Osteoblast (primary cell): ENCODE measurements around the gene ZNF618. TPM values are rescaled to one million over a fixed set of nuclear protein-coding genes. Genes with fewer than 3 reads are reported as not detected.

Source experiments
- DNase-seq: peaks from one replicate; pipeline ENCODE4 v3.0.0; 2011; ENCODE audit warnings: low spot score, mixed read lengths; ENCODE audit not compliant: insufficient read length; ENCODE audit errors: missing footprints
- H2AFZ ChIP-seq: 2 replicates; pipeline ENCODE4 v1.6.0; 2011; ENCODE audit warnings: mild to moderate bottlenecking, low read length
- H3K27ac ChIP-seq: 2 replicates; pipeline ENCODE4 v1.5.1; 2011; ENCODE audit warnings: mild to moderate bottlenecking, low read depth, low read length, moderate library complexity
- H3K27me3 ChIP-seq: 2 replicates; pipeline ENCODE4 v1.6.0; 2012; ENCODE audit warnings: mild to moderate bottlenecking, control low read depth, inconsistent platforms, low read length, moderate library complexity; ENCODE audit not compliant: insufficient read depth
- H3K36me3 ChIP-seq: 2 replicates; pipeline ENCODE4 v1.5.1; 2011; ENCODE audit warnings: mild to moderate bottlenecking, low read length, control low read depth, moderate library complexity; ENCODE audit not compliant: insufficient read depth
- H3K4me1 ChIP-seq: 2 replicates; pipeline ENCODE4 v1.5.1; 2011; ENCODE audit warnings: mild to moderate bottlenecking, low read length, control low read depth, moderate library complexity; ENCODE audit not compliant: insufficient read depth
- H3K4me2 ChIP-seq: 2 replicates; pipeline ENCODE4 v1.6.0; 2011; ENCODE audit warnings: mild to moderate bottlenecking, low read length; ENCODE audit not compliant: insufficient read depth
- H3K4me3 ChIP-seq: fragments of 200-600 bp; sonication (generic); 3 replicates; pipeline ENCODE4 v1.5.1; 2012; ENCODE audit warnings: mild to moderate bottlenecking, low read length, inconsistent platforms; ENCODE audit not compliant: insufficient read depth
- H3K79me2 ChIP-seq: 2 replicates; pipeline ENCODE4 v1.6.0; 2012; ENCODE audit warnings: mild to moderate bottlenecking, low read length, control low read depth, inconsistent platforms; ENCODE audit not compliant: insufficient read depth
- H3K9me3 ChIP-seq: 2 replicates; pipeline ENCODE4 v1.5.1; 2011; ENCODE audit warnings: low read depth, low read length, control low read depth
- H4K20me1 ChIP-seq: 2 replicates; pipeline ENCODE4 v1.6.0; 2012; ENCODE audit warnings: mild to moderate bottlenecking, low read length, control low read depth; ENCODE audit not compliant: insufficient read depth
- total RNA-seq: library from RNA; depleted of rRNA; stranded (reverse); fragments of >200 nt; gene quantifications from 2 replicates; pipeline ENCODE4 v1.2.3, GENCODE V29; 2012
- TF ChIP-seq, protein P1 (sequence below): IDR thresholded peaks from 2 replicates; pipeline ENCODE4 v1.5.1; 2011; ENCODE audit warnings: mild to moderate bottlenecking, low read depth, low read length, moderate library complexity; ENCODE audit errors: extremely low read depth

Gene ZNF618
- total RNA-seq, 1 donor, result 10.1 TPM

DNA sequence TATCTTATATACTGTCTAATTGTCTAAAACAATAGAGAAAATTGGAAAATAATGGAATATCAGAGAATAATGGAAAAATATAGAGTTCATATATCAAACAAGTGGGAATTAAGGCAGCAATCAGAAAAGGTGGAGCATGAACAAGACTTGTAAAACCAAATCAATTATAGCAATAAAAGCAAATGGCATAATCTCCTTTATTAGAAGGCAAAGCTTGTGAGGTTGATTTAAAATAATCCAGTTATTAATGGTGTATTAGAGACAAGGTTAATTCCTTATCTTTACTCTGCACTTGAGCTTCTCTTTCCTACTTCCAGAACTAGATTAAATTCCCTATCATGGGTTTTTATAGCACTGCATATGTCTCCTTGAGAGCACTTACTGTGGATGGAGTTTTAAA is 137.9 kb downstream of the ZNF618 start:
- Histone ChIP-seq H3K9me3 (no peaks in the 10 kb centered on the region), H3K4me3 (no peak overlapping the region), H4K20me1 (no peaks in the 10 kb centered on the region), H3K4me2 (no peak overlapping the region), H3K79me2 (no peaks in the 10 kb centered on the region), H3K27me3 (no peaks in the 10 kb centered on the region), H3K36me3 (peaks cover 29% of the 10 kb centered on the region), H3K4me1 (no peaks in the 10 kb centered on the region), H2AFZ (no peak overlapping the region), H3K27ac (no peak overlapping the region)
- TF ChIP-seq, protein P1, sequence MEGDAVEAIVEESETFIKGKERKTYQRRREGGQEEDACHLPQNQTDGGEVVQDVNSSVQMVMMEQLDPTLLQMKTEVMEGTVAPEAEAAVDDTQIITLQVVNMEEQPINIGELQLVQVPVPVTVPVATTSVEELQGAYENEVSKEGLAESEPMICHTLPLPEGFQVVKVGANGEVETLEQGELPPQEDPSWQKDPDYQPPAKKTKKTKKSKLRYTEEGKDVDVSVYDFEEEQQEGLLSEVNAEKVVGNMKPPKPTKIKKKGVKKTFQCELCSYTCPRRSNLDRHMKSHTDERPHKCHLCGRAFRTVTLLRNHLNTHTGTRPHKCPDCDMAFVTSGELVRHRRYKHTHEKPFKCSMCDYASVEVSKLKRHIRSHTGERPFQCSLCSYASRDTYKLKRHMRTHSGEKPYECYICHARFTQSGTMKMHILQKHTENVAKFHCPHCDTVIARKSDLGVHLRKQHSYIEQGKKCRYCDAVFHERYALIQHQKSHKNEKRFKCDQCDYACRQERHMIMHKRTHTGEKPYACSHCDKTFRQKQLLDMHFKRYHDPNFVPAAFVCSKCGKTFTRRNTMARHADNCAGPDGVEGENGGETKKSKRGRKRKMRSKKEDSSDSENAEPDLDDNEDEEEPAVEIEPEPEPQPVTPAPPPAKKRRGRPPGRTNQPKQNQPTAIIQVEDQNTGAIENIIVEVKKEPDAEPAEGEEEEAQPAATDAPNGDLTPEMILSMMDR, result no peak
- peak; percentile 42 for DNase-seq

DNA sequence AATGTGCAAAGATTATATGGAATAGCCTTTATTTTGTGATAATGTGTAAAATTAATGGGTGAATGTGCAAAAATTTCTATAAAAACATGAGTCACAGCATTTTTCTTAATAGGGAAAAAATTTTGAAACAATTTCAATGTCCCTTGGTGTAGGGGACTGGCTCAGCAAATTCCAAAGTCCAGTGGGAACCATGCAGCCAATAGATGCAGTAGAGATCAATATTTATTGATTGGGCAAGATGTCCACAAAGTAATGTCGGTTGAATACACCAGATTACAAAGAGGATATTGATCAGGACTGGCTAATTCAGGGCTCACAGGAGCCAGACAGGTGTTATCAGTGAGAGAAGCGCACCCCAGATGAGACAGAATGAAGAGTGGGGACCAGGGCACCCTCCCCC is 139.5 kb downstream of the ZNF618 start:
- Histone ChIP-seq H3K27ac (no peak overlapping the region), H2AFZ (no peak overlapping the region)
- DNase-seq, result no peak

DNA sequence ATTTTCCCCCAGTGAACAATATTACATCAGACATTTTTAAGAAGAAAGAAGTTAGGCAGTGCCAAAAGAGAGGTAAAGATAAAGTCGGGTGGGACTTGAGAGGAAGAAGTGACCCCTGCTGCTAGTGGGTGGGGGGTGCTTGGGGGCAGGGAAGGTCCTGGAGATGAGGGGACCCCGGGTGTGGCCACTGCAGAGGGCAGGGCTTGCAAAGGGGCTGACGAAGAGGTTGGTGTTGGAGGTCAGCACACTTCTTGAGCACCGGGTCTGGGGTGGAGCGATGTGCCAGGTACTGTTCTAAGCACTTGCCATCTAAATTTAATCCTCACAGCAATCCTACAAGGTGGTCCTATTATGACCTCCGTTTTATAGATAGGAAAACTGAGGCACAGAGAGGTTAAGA is 140.0 kb downstream of the ZNF618 start:
- no peak for DNase-seq
- H2AFZ ChIP-seq, result no peak overlapping the region
- H3K4me2 ChIP-seq, result no peak overlapping the region
- TF ChIP-seq, protein P1, result no peak
- H3K36me3 ChIP-seq, result peaks cover 16% of the 10 kb centered on the region
- no peaks in the 10 kb centered on the region for H3K79me2 ChIP-seq
- no peak overlapping the region for H3K4me3 ChIP-seq
- H3K27me3 ChIP-seq, result no peaks in the 10 kb centered on the region
- H3K27ac ChIP-seq, result no peak overlapping the region
- no peaks in the 10 kb centered on the region for H3K9me3 ChIP-seq
- no peaks in the 10 kb centered on the region for H3K4me1 ChIP-seq
- H4K20me1 ChIP-seq, result no peaks in the 10 kb centered on the region

More for the DNA sequence above, 139.5 kb downstream of the ZNF618 start:
- Histone ChIP-seq H3K36me3 (peaks cover 21% of the 10 kb centered on the region), H3K27me3 (no peaks in the 10 kb centered on the region), H3K4me3 (no peak overlapping the region), H3K4me1 (no peaks in the 10 kb centered on the region), H3K4me2 (no peak overlapping the region), H3K79me2 (no peaks in the 10 kb centered on the region), H4K20me1 (no peaks in the 10 kb centered on the region), H3K9me3 (no peaks in the 10 kb centered on the region)
- TF ChIP-seq, protein P1, result no peak

DNA sequence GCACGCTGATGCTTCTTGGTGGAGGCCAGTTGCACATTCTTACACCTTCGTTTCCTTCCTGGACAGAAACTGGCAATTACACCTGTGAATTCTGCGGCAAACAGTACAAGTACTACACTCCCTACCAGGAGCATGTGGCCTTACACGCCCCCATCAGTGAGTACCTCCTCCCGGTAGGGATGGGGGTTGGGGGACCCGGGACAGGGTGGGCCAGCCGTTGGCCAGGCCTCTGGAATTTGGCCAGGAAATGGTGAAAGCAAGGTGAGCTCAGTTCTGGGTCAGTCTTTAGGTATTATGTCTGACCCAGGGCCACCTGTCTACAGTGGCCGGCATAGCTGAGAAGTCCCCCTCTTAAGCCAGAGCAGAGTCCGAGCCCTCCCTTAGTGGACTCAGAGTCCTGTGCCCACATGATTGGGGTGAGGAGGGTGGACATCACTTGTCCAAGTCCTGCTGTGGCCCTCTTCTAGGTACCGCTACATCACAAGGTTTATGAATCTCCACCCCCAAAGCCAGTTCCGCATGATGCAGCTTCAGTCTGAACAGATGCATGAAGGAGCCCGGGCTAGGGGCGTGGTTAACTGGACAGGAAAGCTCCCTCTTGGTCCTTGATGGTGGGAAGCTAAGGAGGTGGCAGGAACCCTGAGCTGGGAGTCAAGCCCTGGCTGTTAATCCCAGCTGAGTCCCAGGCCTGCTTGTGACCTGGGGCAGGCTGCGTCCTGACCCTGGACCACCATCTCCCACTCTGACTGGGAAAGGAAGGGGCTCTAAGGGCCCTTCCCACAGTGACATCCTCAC is 140.7 kb downstream of the ZNF618 start:
- peak; percentile 35 for DNase-seq
- Histone ChIP-seq H3K27ac (no peak overlapping the region), H3K4me2 (no peak overlapping the region), H4K20me1 (no peaks in the 10 kb centered on the region), H3K36me3 (peaks cover 17% of the 10 kb centered on the region), H2AFZ (no peak overlapping the region), H3K9me3 (no peaks in the 10 kb centered on the region), H3K4me1 (no peaks in the 10 kb centered on the region), H3K27me3 (no peaks in the 10 kb centered on the region), H3K79me2 (no peaks in the 10 kb centered on the region), H3K4me3 (no peak overlapping the region)
- TF ChIP-seq, protein P1, result no peak
